GM19438 (cell line): Measurements from ENCODE around the gene MGST2.
"Not testable (repeated sequence)": the region's sequence is repeated elsewhere in the genome, so short reads cannot be mapped to it uniquely, and the experiment has no call there.

Experiments used
- ATAC-seq: cut with Tn5 transposase; IDR thresholded peaks from one replicate; pipeline ENCODE4 v1.9.1; 2021; ENCODE audit warnings: low read depth; ENCODE audit not compliant: unreplicated experiment

MGST2 gene

DNA sequence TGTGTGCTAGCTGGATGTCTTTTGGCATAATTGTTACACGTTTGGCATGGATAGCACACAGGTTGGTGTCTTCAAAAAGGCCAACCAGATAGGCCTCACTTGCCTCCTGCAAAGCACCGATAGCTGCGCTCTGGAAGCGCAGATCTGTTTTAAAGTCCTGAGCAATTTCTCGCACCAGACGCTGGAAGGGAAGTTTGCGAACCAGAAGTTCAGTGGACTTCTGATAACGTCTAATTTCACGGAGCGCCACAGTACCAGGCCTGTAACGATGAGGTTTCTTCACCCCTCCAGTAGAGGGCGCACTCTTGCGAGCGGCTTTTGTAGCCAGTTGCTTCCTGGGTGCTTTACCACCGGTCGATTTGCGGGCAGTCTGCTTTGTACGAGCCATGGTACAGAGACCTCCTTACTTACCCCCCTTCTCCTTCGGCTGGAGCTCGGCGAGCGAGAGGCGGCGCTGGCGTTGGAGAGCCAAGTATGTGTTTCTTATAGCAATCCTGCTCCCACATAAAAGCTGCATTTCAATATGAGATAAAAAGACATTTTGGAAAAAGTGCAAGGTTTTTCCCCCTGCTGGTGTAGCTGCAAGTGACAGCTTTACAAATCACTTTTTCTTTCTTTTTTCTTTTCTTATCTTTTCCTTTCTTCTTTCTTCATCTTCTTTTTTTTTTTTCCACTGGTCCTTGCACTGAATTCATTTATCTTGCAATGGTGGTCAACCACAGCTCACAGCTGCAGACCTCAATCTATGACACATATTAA lies 32.7 kb downstream of the MGST2 start:
- ATAC-seq = not testable (repeated sequence)

DNA sequence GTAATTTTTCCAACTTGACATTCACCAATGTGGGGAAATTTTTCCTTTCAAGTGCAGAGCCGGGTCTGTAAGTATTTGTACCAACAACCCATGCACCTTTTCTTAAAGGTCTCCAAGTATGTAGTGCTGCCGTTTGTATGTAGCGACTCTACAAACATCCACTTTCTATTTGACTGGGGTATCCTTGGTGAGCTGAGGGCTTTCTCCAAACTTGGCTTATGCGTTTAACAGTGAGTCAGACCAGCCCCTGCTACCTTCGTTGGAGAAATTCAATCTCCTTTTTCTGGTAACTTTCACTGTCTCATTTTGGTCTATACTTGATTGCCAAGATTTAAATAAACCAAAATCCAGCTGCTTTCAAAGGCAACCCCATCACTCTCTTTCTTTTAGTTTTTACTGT lies 34.9 kb downstream of the MGST2 start:
- no peak for ATAC-seq

DNA sequence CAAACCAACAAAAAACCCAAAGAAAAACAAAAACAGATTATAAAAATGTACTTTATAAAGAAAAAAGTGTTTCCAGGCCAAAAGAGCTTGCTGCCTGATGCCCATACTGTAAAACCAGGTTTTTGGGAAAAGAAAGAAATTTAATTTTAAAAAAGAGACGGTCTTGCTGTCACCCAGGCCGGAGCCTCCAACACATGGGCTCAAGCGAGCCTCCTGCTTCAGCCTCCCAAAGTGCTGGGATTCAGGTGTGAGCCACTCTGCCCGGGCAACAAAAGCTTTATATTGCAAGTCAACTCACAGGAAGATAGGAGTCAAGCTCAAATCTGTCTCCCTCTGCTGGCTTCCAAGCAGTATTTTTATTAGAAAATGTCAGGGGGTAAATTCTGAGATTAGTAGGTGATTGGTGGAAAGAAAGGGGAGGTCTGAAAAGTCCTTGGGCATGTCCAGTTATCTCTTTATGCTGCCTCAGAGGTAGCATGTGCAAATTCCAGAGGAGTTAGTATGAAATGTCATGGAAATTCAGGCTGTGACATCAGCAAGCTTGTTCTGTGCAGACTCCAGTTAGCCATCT lies 39.4 kb downstream of the MGST2 start:
- ATAC-seq = no peak

DNA sequence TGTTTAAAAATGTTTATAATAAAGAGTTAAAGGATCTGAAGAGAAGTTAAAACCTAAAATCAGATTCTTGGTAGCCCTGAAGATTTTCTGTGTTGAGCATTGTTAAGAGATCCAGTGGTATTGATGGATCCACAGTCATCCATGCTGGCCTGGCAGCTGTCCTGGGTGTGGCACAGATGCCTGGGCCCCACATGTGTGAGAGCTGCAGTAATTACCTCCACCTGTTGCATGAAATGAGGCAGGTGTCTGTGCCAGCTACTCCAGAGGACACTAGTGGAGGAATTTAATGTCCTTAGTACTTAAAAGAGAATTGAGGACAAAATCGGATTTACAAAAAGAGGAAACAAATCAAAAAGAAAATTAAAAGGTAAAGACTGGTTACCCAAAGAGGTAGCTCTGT lies 44.0 kb downstream of the MGST2 start:
- no peak for ATAC-seq

DNA sequence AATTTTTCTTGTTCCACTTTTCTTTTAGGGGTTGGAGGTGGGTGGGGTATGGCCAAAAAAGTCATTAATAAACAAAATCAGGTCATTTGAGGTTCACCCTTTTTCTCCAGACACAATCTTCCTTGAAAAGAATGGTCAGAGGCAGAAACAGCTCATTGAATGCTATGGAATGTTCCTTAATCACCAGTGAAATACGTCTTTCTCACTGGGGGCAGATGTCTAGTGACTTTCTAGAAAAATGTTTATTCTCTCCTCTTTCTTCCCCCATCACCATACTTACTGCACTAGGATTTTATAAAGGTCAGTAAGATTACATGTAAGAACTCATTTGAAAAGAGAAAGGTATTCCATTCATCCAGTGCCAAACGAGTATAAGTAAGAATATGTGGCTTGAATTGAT lies 44.5 kb downstream of the MGST2 start:
- no peak for ATAC-seq

DNA sequence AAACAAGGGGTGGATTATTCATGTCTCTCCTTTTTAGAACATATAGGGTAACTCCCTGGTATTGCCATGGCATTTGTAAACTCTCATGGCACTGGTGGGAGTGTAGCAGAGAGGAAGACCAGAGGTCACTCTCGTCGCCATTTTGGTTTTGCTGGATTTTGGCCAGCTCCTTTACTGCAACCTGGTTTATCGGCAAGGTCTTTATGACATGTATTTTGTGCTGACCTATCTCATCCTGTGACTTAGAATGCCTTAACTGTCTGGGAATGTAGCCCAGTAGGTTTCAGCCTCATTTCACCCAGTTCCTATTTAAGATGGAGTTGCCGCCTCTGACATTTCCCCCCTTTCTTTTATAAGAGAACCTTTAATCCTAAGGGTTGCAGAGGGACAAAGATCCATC lies 45.8 kb downstream of the MGST2 start:
- ATAC-seq = no peak

DNA sequence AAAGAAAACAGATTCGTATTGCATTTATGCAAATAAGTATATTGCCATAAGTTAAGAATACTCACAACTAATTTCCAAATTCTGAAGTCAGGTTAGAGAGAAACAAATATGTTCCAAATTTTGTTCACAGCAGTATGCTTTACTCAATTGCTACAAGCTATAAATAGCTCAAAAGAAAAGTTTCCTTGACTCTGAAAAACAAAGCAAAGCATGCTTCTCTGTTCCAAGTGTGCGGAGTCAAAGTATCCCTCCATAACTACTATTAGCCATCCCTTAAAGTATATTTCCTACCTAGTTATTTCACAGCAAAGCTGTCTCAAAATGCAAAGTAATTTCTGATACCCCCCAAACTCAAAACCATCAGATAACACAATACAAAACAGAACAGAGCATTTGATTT lies 47.3 kb downstream of the MGST2 start:
- ATAC-seq = no peak

DNA sequence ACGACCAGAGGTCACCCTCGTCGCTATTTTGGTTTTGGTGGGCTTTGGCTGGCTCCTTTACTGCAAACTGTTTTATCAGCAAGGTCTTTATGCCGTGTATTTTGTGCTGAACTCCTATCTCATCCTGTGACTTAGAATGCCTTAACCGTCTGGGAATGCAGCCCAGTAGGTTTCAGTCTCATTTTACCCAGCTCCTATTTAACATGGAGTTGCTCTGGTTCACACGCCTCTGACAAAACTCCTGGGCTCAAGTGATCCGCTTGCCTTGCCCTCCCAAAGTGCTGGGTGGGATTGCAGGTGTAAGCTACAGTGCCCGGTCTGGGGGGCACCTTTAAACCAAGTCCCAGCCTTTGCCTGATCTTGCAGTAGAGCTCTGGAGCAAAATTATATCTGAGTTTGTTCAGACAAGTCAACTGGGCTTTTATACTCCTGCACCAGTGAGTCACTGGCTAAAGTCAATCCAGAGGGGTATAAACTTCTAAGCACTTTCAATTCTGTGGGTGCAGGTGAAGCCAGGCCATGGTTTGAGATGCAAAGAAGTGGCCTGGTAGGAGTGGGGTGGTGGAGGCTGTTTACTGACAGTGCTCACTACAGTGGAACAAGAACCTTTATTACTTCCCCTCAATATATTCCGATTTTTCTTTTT lies 50.2 kb downstream of the MGST2 start:
- no peak for ATAC-seq

DNA sequence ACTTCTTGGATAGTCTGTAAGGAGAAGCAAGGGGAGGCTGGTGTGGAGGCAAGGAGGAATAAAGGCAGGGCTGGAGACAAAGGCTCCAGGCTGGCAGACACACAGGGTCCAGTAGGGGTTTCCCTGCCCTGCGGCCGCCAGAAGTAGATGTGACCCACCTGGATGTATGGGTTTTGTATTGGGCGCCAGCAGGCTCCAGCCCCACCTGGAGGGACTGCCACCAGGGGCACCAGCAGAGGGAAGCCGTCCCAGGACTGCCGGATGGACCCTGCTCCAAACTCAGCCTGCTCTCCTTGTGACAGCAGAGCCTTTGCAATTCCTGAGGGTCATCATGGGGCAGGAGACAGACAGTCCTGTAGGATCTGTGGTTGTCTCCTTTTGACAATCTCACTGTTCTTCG lies 52.7 kb downstream of the MGST2 start:
- ATAC-seq = no peak

DNA sequence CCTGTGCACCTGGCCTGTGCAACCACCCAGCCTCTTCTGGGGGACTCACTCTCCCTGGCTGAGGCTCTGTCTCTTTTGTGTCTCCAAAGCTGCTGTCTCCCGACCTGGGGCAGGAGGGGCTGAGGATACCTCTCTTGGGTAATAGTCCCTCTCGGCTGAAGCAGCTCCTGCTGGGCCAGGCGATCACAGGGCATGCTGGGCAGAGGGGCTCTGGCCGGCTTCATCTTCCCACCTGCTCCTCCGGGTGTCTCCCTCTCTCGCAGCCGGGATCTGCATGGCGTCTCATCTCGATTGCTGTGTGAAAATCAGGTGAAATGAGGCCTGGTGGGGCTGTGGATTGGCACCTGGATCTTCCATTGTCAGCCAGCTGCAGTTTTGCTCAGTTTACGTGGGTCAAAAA lies 53.2 kb downstream of the MGST2 start:
- ATAC-seq = no peak

DNA sequence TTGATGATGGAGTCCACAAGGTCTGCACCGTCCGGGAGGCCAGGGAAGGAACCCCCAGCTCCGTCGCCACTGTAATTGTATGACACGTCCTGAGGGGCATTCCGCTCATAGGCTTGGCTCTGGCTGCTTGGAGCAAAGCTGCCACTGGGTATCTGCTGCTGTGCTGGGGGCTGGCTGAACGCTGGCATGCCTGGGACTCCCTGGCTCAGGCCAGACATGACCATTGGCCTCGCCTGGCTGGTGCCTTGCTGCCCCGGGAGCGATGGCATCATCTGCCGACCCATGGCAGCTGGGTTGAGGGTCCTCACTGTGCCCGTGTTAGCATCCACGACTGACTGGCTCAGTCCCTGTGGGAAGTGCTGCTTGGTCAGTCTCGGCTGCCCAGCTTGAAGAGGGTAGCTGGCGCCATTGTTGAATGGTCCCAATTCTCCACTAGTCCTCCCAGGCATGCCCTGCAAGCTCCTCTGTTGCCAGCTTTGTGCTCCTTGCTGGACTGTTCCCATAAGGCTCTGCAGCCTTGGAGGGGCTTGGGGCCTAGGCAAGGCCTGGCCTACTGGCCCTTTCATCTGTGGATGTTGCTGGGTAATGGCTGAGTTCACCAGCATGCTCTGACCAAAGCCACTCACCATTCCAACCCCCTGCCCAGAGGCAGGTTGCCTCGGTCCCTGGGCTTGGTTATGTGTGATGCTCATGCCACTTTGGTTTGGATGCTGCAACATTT lies 53.9 kb downstream of the MGST2 start:
- no peak for ATAC-seq

DNA sequence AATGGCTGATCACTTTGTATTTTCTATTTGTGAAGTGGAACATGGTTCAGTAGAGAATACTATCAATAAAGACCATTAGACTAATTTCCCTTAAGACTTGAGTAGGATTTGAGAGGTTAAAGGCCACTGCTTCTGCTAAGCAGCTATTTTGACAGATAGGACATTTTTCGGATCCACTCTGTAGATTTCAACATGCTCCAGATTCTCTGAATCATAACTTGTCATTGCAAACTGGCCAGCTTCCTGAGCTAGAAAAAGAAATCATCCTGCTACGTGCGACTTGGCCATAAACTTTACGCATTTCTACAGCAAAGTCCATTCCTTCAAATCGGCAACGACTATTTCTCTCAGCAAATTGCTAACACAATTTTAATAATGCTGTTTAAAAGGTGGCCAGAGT lies 55.2 kb downstream of the MGST2 start:
- ATAC-seq = no peak

DNA sequence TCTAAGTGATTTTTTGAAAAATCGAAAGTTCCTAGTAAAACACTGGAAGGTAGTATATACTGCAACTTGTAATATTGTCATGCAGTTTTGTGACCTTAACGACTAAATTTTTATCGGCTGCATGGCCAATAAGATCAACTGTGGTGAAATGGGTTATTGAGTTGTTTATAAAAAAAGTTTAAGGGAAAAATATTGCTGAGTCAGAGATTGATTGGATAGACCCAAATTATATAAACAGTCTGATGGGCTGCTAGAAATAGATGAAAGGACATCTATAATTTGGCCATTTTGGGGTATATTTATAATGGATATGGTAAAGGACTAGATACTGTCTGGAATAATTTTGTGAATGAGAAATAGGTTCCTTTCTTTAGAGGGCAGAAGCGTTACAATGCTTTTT lies 56.2 kb downstream of the MGST2 start:
- ATAC-seq = no peak

DNA sequence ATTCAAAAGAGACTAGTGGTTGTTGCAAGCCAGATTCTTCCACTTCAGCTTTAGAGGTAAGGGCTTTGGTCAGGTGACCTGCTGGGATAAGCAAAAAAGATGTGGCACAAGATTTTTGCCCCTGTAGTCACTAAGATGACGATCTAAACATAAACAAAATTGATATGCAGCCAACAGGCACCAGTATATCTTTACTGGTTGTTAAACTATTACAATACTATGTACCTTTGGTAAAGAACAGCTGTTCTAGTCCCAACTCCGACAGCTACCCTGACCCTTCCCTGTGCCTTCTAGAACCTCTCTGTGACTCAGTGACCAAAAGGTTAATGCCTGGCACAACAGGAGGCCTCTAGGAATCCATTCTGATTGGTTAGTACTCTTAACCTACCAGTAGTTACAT lies 59.6 kb downstream of the MGST2 start:
- ATAC-seq = no peak

DNA sequence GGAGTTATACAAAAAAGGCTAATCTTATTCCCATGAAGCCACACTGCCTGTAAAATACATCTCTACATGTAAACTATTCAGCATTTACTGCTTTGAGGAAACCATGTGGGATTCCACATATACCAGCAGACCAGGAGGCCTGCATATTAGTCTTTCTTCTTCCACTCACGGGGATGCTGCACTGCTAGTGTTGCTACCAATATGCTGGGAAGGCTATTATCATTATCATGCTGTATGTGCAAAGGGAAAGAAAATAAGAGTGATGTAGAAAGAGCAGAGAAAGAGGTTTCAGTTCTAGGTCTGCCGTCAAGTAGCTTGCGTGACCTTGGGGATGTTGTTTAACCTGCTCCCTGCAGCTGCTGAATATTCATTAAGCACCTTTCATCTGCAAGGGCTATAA lies 61.0 kb downstream of the MGST2 start:
- ATAC-seq = no peak

DNA sequence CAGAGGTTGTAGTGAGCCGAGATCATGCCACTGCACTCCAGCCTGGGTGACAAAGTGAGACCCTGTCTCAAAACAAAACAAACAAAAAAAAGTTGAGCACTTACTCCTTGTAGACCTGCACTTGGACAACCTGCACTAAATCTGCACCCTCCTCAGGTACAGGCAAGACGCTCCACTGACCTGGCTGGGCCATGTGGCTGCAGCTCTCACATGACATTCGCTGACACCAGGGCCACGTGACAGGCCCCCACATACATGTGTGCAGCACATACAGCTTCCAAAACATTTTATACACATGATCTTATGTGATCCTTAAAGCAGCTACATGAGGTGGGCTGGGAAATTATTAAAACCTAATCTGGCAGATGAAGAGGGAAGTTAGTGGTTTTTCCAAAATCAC lies 62.5 kb downstream of the MGST2 start:
- no peak for ATAC-seq

DNA sequence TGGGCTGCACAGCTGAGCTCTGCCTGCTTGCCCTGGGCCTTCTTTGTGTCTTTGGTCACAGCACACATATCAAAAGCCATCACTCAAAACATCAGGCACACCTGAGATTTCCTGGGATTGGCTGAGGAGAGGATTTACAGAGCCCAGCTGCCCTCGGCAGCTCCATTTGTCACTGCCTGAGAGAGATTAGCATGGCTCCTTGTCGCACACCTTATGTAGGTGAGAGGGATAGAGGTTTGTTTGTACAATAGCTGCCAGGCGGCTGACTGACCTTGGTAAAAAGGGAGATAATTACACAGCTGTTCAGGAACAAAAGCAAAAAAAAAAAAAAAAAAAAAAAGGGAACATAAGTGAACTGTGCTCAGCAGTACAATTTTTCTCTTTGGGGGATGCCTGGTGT lies 63.2 kb downstream of the MGST2 start:
- ATAC-seq = no peak

DNA sequence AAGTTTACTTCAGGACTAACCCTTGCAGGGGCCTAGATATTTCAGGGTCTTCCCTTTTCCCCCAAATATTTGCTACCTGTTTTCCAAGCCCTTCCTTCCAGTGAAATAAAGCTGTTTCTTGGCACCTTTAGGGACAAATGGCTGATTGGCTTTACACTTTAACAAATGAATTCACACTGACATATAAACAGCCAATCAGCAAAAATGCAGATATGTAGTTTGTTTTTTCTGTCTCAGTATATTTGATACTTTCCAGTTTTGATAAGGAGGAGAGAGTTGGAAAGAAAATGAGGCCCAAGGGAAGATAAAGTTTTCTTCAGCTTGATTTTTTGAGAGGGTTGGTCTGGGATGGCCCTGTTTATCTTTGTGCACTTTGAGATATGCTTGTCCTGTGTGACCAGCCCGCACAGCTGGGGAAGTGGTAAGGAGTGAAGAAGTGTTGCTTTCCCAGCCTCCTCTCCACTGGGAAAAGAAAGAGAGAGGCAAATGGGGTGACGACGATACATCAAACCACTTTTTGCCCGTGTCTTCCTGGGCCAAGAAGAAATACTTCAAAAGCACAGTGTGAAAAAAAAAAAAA lies 67.5 kb downstream of the MGST2 start:
- ATAC-seq = no peak

DNA sequence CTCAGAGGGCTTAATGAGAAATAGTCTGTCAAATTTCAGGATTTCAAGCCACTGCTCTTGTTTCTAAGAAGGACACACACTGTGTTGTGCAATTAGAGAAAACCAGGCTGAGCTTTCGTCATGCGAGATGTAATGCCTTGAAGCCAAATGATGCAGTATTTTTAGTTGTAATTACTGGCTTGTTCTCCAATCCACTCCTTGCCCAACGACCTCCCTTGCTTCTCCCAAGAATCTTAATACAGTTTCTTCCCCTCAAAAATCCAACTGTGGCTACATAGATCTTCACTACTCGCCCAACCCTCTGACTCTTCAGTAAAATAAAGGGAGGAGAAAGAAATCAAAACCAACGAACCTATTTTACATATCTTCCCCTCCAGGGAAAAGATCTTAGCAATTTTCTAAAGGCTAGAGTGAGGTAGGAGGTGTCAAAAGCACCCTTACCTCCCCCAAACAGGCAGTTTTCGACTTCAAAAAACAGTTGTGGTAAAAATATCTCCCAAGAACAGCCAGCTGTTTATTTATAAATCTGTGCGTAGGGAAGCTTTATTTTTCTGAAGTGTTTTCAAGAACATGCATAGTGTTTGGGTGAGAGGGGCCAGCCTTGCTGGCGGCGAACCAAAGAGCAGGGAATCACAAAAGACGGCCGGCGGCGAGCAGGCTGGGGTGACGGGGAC lies 68.7 kb downstream of the MGST2 start:
- ATAC-seq = no peak

DNA sequence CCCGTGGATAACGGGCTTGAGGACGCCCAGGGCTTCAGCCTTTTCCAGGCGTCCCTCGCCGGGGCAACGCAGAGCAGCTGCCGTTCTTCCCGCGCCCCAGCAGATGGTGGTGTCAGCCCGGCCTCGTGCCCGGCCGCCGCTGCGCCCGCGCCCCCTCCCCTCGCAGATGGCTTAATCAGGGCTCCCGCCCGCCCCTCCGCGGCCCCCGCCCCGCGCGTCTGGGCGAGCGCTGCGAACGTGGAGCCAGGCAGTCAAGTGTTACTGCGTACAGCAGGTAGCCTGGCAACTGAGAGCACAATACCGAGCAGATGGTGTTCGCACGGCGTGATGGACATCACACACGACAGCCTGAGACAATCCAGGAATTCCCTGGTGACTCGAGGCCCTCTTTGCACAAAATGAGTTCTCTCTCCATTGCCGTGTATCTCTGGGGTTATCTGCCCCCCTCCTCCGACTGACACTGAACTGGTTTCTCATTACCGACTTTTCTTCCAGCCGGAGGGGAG lies 69.3 kb downstream of the MGST2 start:
- peak; percentile 73 for ATAC-seq
